WTC11 (cell line): ENCODE data around the gene ZNF205. TPM values are rescaled to one million over a fixed set of nuclear protein-coding genes. Genes with fewer than 3 reads are reported as not detected.

Experiments used
- ARID4B ChIP-seq: sonication (generic); formaldehyde crosslinking; IDR thresholded peaks from 2 replicates; pipeline ENCODE4 v1.8.0; 2023; ENCODE audit warnings: missing genetic modification reagents, mild to moderate bottlenecking, borderline replicate concordance
- E2F4 ChIP-seq: sonication (generic); formaldehyde crosslinking; IDR thresholded peaks from 2 replicates; pipeline ENCODE4 v1.8.1; 2022; ENCODE audit warnings: low read depth, mild to moderate bottlenecking, moderate library complexity, missing genetic modification reagents, borderline replicate concordance
- ERG ChIP-seq: fragments of 250-450 bp; sonication (Bioruptor Pico); IDR thresholded peaks from 2 replicates; pipeline ENCODE4 v1.8.0; 2021; ENCODE audit warnings: mild to moderate bottlenecking
- GRHL2 ChIP-seq: fragments of 250-450 bp; sonication (Bioruptor Pico); IDR thresholded peaks from 2 replicates; pipeline ENCODE4 v1.8.0; 2022; ENCODE audit warnings: mild to moderate bottlenecking, moderate library complexity; ENCODE audit not compliant: insufficient replicate concordance, severe bottlenecking
- IRF2 ChIP-seq: sonication (generic); formaldehyde crosslinking; IDR thresholded peaks from 2 replicates; pipeline ENCODE4 v1.8.0; 2022; ENCODE audit warnings: low read depth, missing genetic modification reagents, borderline replicate concordance
- KAT7 ChIP-seq: sonication (generic); formaldehyde crosslinking; IDR thresholded peaks from 2 replicates; pipeline ENCODE4 v1.8.1; 2023; ENCODE audit warnings: missing genetic modification reagents, mild to moderate bottlenecking, borderline replicate concordance
- NFYB ChIP-seq: sonication (generic); formaldehyde crosslinking; conservative IDR thresholded peaks from 2 replicates; pipeline ENCODE4 v1.8.0; 2022; ENCODE audit warnings: low read depth, missing genetic modification reagents
- NR2C2 ChIP-seq: sonication (generic); formaldehyde crosslinking; IDR thresholded peaks from 2 replicates; pipeline ENCODE4 v1.8.0; 2022; ENCODE audit warnings: mild to moderate bottlenecking, missing genetic modification reagents
- PRRX2 ChIP-seq: fragments of 250-450 bp; sonication (Bioruptor Pico); IDR thresholded peaks from 2 replicates; pipeline ENCODE4 v1.8.0; 2021; ENCODE audit warnings: mild to moderate bottlenecking
- SOX15 ChIP-seq: fragments of 250-450 bp; sonication (Bioruptor Pico); IDR thresholded peaks from 2 replicates; pipeline ENCODE4 v1.9.0; 2021; ENCODE audit warnings: mild to moderate bottlenecking
- TCF7 ChIP-seq: sonication (generic); formaldehyde crosslinking; IDR thresholded peaks from 2 replicates; pipeline ENCODE4 v1.8.0; 2022; ENCODE audit warnings: mild to moderate bottlenecking, low read depth, missing genetic modification reagents, moderate library complexity
- ZMAT4 ChIP-seq: fragments of 250-450 bp; sonication (Bioruptor Pico); IDR thresholded peaks from 2 replicates; pipeline ENCODE4 v1.9.0; 2021; ENCODE audit warnings: mild to moderate bottlenecking
- ZNF232 ChIP-seq: sonication (generic); formaldehyde crosslinking; IDR thresholded peaks from 2 replicates; pipeline ENCODE4 v1.8.0; 2022; ENCODE audit warnings: mild to moderate bottlenecking, missing genetic modification reagents
- ZNF263 ChIP-seq: sonication (generic); formaldehyde crosslinking; IDR thresholded peaks from 2 replicates; pipeline ENCODE4 v1.8.1; 2022; ENCODE audit warnings: low read depth, mild to moderate bottlenecking, moderate library complexity, missing genetic modification reagents
- ZNF317 ChIP-seq: sonication (generic); formaldehyde crosslinking; IDR thresholded peaks from 2 replicates; pipeline ENCODE4 v1.8.1; 2023; ENCODE audit warnings: low read depth, mild to moderate bottlenecking, moderate library complexity, missing genetic modification reagents, borderline replicate concordance
- ZNF396 ChIP-seq: fragments of 250-450 bp; sonication (Bioruptor Pico); IDR thresholded peaks from 2 replicates; pipeline ENCODE4 v1.8.0; 2021; ENCODE audit warnings: mild to moderate bottlenecking, moderate library complexity, borderline replicate concordance
- ZNF416 ChIP-seq: fragments of 250-450 bp; sonication (Bioruptor Pico); IDR thresholded peaks from 2 replicates; pipeline ENCODE4 v1.9.0; 2021; ENCODE audit warnings: mild to moderate bottlenecking, inconsistent platforms
- total RNA-seq: library from RNA; stranded (reverse); gene quantifications from 3 replicates; pipeline ENCODE4 v1.2.3, GENCODE V29; 2021
- TF ChIP-seq, protein P1 (sequence below): fragments of 200-600 bp; IDR thresholded peaks from 2 replicates; pipeline ENCODE4 v1.8.0; 2022; ENCODE audit warnings: antibody characterized with exemption

ZNF205 gene
- total RNA-seq, 1 experiment from 2014 or later, result 22.7 TPM

DNA sequence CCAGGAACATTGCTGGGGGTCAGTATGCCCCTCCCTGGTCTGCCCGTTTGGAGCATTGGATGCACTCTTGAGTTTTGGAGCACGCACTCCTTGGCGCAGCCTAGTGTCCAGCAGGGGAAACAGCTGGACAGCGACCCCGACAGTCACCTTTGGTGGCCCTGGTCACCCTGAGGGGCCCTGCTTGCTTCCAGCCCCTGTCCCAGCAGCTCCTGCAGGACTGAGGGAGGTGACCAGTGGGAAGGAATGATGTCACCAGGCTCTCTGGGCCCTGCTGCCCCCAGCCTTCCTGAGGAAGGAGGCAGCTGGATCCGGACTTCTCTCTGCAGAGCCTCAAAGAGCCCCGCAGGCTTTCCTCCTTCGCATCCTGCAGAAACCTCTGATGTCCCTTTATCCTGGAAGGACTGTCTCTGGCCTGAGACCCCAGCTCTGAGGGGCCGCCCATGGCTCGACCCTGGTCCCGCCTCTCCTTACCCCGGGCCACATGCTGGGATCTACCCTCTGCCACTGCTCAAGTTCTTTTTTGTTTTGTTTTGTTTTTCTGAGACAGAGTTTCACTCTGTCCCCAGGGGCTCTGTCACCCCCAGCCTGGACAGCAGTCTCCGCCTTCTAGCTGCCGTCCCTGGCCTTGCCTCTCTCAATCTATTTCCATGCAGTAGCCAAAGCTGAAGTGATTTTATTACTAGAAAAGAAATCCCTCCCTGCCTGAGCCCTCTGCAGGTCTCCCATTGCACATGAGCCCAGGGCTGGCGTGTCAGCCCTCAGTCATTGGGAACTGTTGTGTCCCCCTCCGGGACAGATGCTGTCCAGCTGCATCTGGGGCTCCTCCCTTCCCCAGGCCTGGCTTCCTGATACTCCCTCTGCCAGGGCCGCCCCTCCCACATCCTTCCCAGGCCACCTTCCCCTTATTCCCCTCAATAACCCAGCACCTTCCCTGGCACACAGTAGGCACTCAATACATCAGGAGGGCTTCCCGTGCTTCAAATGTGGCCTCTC is 24.8 kb upstream of the ZNF205 start (continued):
- TF ChIP-seq, protein P1, sequence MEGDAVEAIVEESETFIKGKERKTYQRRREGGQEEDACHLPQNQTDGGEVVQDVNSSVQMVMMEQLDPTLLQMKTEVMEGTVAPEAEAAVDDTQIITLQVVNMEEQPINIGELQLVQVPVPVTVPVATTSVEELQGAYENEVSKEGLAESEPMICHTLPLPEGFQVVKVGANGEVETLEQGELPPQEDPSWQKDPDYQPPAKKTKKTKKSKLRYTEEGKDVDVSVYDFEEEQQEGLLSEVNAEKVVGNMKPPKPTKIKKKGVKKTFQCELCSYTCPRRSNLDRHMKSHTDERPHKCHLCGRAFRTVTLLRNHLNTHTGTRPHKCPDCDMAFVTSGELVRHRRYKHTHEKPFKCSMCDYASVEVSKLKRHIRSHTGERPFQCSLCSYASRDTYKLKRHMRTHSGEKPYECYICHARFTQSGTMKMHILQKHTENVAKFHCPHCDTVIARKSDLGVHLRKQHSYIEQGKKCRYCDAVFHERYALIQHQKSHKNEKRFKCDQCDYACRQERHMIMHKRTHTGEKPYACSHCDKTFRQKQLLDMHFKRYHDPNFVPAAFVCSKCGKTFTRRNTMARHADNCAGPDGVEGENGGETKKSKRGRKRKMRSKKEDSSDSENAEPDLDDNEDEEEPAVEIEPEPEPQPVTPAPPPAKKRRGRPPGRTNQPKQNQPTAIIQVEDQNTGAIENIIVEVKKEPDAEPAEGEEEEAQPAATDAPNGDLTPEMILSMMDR, result no peak
- TF ChIP-seq TCF7 (CRISPR knock-in tag) (0 out of 2 replicates have a peak, but pooled peaks have one; percentile 36), ZMAT4 (peak; percentile 14; the same call in 1 of the 2 replicates), E2F4 (CRISPR knock-in tag) (no peak), ZNF416 (CRISPR knock-in tag) (no peak), SOX15 (no peak), NR2C2 (no peak), KAT7 (CRISPR knock-in tag) (no peak), IRF2 (CRISPR knock-in tag) (no peak), ERG (CRISPR knock-in tag) (no peak), ARID4B (CRISPR knock-in tag) (peak; percentile 43; the same call in 1 of the 2 replicates), PRRX2 (CRISPR knock-in tag) (no peak), ZNF317 (CRISPR knock-in tag) (no peak), ZNF263 (CRISPR knock-in tag) (no peak), ZNF232 (CRISPR knock-in tag) (no peak), GRHL2 (CRISPR knock-in tag) (no peak), ZNF396 (CRISPR knock-in tag) (no peak), NFYB (CRISPR knock-in tag) (no peak)
